WTC11 (cell line): ENCODE results near the gene WDR36. TPM values are rescaled to one million over a fixed set of nuclear protein-coding genes. Genes with fewer than 3 reads are reported as not detected.
A peak's percentile ranks its signal among the peaks of the same experiment; 100 is the strongest.

ENCODE experiments used
- ATAC-seq: fragments of 200-7000 bp; cut with Tn5 transposase; 2 replicates; pipeline ENCODE4 v1.10.0; 2021; ENCODE audit warnings: mild to moderate bottlenecking, moderate library complexity
- Bru-seq: library from RNA; stranded (reverse); fragments of 400-500 nt; gene quantifications from one replicate; lab custom pipeline; 2021; lab: Mats Ljungman, UMichigan
- CTCF ChIA-PET: fragments of 300-600 bp; sonication (Branson Sonifier 250); formaldehyde crosslinking; loops from one replicate; lab custom pipeline; 2021; ENCODE audit warnings: antibody characterized with exemption; lab: Charles Lee
- POLR2A ChIA-PET: fragments of 350-600 bp; sonication (Branson Sonifier 250); formaldehyde crosslinking; loops from one replicate; lab custom pipeline; 2021; ENCODE audit warnings: antibody characterized with exemption; lab: Charles Lee
- DNase-seq: peaks from one replicate; pipeline ENCODE4 v3.0.0; 2021; ENCODE audit warnings: low spot score
- H3K27ac Mint-ChIP-seq: 2 replicates; pipeline ENCODE4 v1.8.0; 2021; ENCODE audit warnings: mixed read lengths
- H3K27me3 Mint-ChIP-seq: 2 replicates; pipeline ENCODE4 v1.8.0; 2021; ENCODE audit warnings: low read depth, mild to moderate bottlenecking, moderate library complexity, mixed read lengths
- H3K36me3 Mint-ChIP-seq: 2 replicates; pipeline ENCODE4 v1.8.0; 2021; ENCODE audit warnings: mixed read lengths
- H3K4me1 Mint-ChIP-seq: 2 replicates; pipeline ENCODE4 v1.8.0; 2022; ENCODE audit warnings: mixed read lengths
- H3K4me3 Mint-ChIP-seq: 2 replicates; pipeline ENCODE4 v1.8.0; 2021; ENCODE audit warnings: mild to moderate bottlenecking, moderate library complexity, mixed read lengths
- H3K9me3 Mint-ChIP-seq: 2 replicates; pipeline ENCODE4 v1.8.0; 2021; ENCODE audit warnings: mixed read lengths
- AR ChIP-seq: fragments of 250-450 bp; sonication (Bioruptor Pico); IDR thresholded peaks from 2 replicates; pipeline ENCODE4 v1.9.0; 2021; ENCODE audit warnings: mild to moderate bottlenecking
- ATF1 ChIP-seq: sonication (generic); formaldehyde crosslinking; IDR thresholded peaks from 2 replicates; pipeline ENCODE4 v1.8.1; 2023; ENCODE audit warnings: mild to moderate bottlenecking, moderate library complexity, missing genetic modification reagents
- CBFB ChIP-seq: sonication (generic); formaldehyde crosslinking; IDR thresholded peaks from 2 replicates; pipeline ENCODE4 v1.8.1; 2022; ENCODE audit warnings: mild to moderate bottlenecking, low read depth, missing genetic modification reagents
- ELF4 ChIP-seq: sonication (generic); formaldehyde crosslinking; IDR thresholded peaks from 2 replicates; pipeline ENCODE4 v1.8.1; 2022; ENCODE audit warnings: low read depth, mild to moderate bottlenecking, moderate library complexity, missing genetic modification reagents
- FOXJ3 ChIP-seq: sonication (generic); formaldehyde crosslinking; IDR thresholded peaks from 2 replicates; pipeline ENCODE4 v1.9.0; 2021; ENCODE audit warnings: missing genetic modification reagents, mild to moderate bottlenecking, borderline replicate concordance
- FOXP1 ChIP-seq: sonication (generic); formaldehyde crosslinking; IDR thresholded peaks from 2 replicates; pipeline ENCODE4 v1.8.0; 2022; ENCODE audit warnings: missing genetic modification reagents, mild to moderate bottlenecking, moderate library complexity, borderline replicate concordance
- GRHL2 ChIP-seq: fragments of 250-450 bp; sonication (Bioruptor Pico); IDR thresholded peaks from 2 replicates; pipeline ENCODE4 v1.8.0; 2022; ENCODE audit warnings: mild to moderate bottlenecking, moderate library complexity; ENCODE audit not compliant: insufficient replicate concordance, severe bottlenecking
- HMGA2 ChIP-seq: fragments of 250-450 bp; sonication (Bioruptor Pico); IDR thresholded peaks from 2 replicates; pipeline ENCODE4 v1.4.0; 2021; ENCODE audit warnings: mild to moderate bottlenecking, moderate library complexity
- IRF1 ChIP-seq: sonication (generic); formaldehyde crosslinking; IDR thresholded peaks from 2 replicates; pipeline ENCODE4 v1.8.0; 2023; ENCODE audit warnings: missing genetic modification reagents
- MAX ChIP-seq: sonication (generic); formaldehyde crosslinking; IDR thresholded peaks from 2 replicates; pipeline ENCODE4 v1.8.0; 2022; ENCODE audit warnings: mild to moderate bottlenecking, missing genetic modification reagents
- NR1H2 ChIP-seq: sonication (generic); formaldehyde crosslinking; IDR thresholded peaks from 2 replicates; pipeline ENCODE4 v1.9.0; 2021; ENCODE audit warnings: mild to moderate bottlenecking, moderate library complexity, missing genetic modification reagents
- NR2C2 ChIP-seq: sonication (generic); formaldehyde crosslinking; IDR thresholded peaks from 2 replicates; pipeline ENCODE4 v1.8.0; 2022; ENCODE audit warnings: mild to moderate bottlenecking, missing genetic modification reagents
- OVOL2 ChIP-seq: fragments of 250-450 bp; sonication (Bioruptor Pico); IDR thresholded peaks from 2 replicates; pipeline ENCODE4 v1.9.0; 2021; ENCODE audit warnings: mild to moderate bottlenecking, borderline replicate concordance
- PRRX2 ChIP-seq: fragments of 250-450 bp; sonication (Bioruptor Pico); IDR thresholded peaks from 2 replicates; pipeline ENCODE4 v1.8.0; 2021; ENCODE audit warnings: mild to moderate bottlenecking
- SOX15 ChIP-seq: fragments of 250-450 bp; sonication (Bioruptor Pico); IDR thresholded peaks from 2 replicates; pipeline ENCODE4 v1.9.0; 2021; ENCODE audit warnings: mild to moderate bottlenecking
- TCF7 ChIP-seq: sonication (generic); formaldehyde crosslinking; IDR thresholded peaks from 2 replicates; pipeline ENCODE4 v1.8.0; 2022; ENCODE audit warnings: mild to moderate bottlenecking, low read depth, missing genetic modification reagents, moderate library complexity
- TP53 ChIP-seq: sonication (generic); formaldehyde crosslinking; IDR thresholded peaks from 2 replicates; pipeline ENCODE4 v1.8.1; 2023; ENCODE audit warnings: mild to moderate bottlenecking, missing genetic modification reagents
- ZMAT4 ChIP-seq: fragments of 250-450 bp; sonication (Bioruptor Pico); IDR thresholded peaks from 2 replicates; pipeline ENCODE4 v1.9.0; 2021; ENCODE audit warnings: mild to moderate bottlenecking
- ZNF121 ChIP-seq: sonication (generic); formaldehyde crosslinking; IDR thresholded peaks from 2 replicates; pipeline ENCODE4 v1.8.0; 2023; ENCODE audit warnings: missing genetic modification reagents
- ZNF138 ChIP-seq: sonication (generic); formaldehyde crosslinking; conservative IDR thresholded peaks from 2 replicates; pipeline ENCODE4 v1.8.1; 2022; ENCODE audit warnings: mild to moderate bottlenecking, moderate library complexity, missing genetic modification reagents
- ZNF317 ChIP-seq: sonication (generic); formaldehyde crosslinking; IDR thresholded peaks from 2 replicates; pipeline ENCODE4 v1.8.1; 2023; ENCODE audit warnings: low read depth, mild to moderate bottlenecking, moderate library complexity, missing genetic modification reagents, borderline replicate concordance
- long read RNA-seq, 3 experiments: library from RNA in 1 of 3; library from capped mRNA in 1 of 3; library from polyadenylated mRNA in 1 of 3; unstranded in 2 of 3; stranded (forward) in 1 of 3; transcript quantifications; one replicate each; pipeline ENCODE4 v2.0.0, GENCODE V29; 2021
- total RNA-seq: library from RNA; stranded (reverse); gene quantifications from 3 replicates; pipeline ENCODE4 v1.2.3, GENCODE V29; 2021
- TF ChIP-seq, protein P1 (sequence below): sonication (generic); formaldehyde crosslinking; conservative IDR thresholded peaks from 2 replicates; pipeline ENCODE4 v1.8.1; 2022; ENCODE audit warnings: mild to moderate bottlenecking, missing genetic modification reagents
- TF ChIP-seq, protein P2 (sequence below): sonication (generic); formaldehyde crosslinking; IDR thresholded peaks from 2 replicates; pipeline ENCODE4 v1.8.0; 2023; ENCODE audit warnings: missing genetic modification reagents, mild to moderate bottlenecking, borderline replicate concordance
- TF ChIP-seq, protein P3 (sequence below): fragments of 250-450 bp; sonication (Bioruptor Pico); IDR thresholded peaks from 2 replicates; pipeline ENCODE4 v1.9.0; 2021; ENCODE audit warnings: moderate library complexity, mild to moderate bottlenecking, inconsistent platforms, borderline replicate concordance

WDR36 gene
- 34.1 to 37.5 TPM (median 34.4 TPM) in 3 replicates for total RNA-seq
- Bru-seq, nascent RNA = percentile 94 among the genes with signal in this experiment
- long read RNA-seq, experiment 1, full-length matches to known transcripts = 156 of 226 reads
- long read RNA-seq, experiment 1, partial matches to known transcripts = 33 of 226 reads
- long read RNA-seq, experiment 1, other reads (novel, unspliced or antisense) = 37 of 226 reads
- long read RNA-seq, experiment 2, full-length matches to known transcripts = 2 of 28 reads
- long read RNA-seq, experiment 2, partial matches to known transcripts = 3 of 28 reads
- long read RNA-seq, experiment 2, other reads (novel, unspliced or antisense) = 23 of 28 reads
- long read RNA-seq, experiment 3, full-length matches to known transcripts = 11 of 22 reads
- long read RNA-seq, experiment 3, partial matches to known transcripts = 3 of 22 reads
- long read RNA-seq, experiment 3, other reads (novel, unspliced or antisense) = 8 of 22 reads

DNA sequence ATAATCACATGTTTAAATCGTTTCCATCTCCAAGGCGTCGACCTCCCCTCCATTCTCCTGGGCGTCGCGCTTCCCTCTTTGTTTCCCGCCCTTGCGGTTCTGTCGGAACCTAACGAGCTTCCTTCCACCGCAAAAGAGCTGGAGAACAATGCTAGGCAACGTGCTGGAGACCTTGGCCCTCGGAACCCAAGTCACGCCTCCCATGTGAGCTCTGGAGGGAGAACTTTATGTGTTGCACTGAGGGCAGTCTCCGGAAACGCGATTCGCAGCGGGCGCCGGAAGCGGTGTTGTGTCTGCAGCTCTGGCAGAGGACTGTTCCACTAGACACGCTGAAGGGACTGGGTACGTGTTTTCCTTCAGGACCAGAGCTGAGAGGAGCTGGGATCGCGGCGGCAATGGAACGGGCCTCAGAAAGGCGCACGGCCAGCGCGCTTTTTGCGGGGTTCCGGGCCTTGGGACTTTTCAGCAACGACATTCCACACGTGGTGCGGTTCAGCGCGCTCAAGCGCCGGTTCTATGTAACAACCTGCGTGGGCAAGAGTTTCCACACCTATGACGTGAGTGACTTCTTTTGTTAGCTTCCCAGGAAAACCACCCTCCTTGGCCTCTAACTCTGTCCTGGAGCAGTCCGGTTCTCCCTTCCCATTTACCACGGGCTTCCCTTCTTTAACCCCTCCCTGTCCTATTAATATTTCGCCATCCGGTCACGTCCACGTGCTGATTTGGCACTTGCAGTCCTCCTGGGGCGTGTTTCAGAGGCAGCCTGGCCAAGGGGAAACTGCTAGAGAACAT is at the start of gene WDR36:
WDR36 (plus strand) TSS at position 287 of the 792 bp plus-strand sequence; CDS start at position 396, 109 bp downstream.
- DNase-seq (peak; percentile 89), ATAC-seq (peak; percentile 98)
- peaks cover 13% of the 10 kb centered on the region for H3K4me1 Mint-ChIP-seq
- peak within 1 kb of the TSS; percentile 98 for H3K4me3 Mint-ChIP-seq
- peaks cover 18% of the 10 kb centered on the region for H3K9me3 Mint-ChIP-seq
- peaks cover 30% of the 10 kb centered on the region for H3K36me3 Mint-ChIP-seq
- peak within 1 kb of the TSS; percentile 75 for H3K27ac Mint-ChIP-seq
- CTCF ChIA-PET = interaction anchor here (0.8 to 1.1 kb wide), 3 partner anchors 11 to 295 kb away, joined by 3 to 5 read pairs (median 3); no protein-coding TSS in a partner anchor
- peaks cover 35% of the 10 kb centered on the region for H3K27me3 Mint-ChIP-seq
- POLR2A ChIA-PET = no interaction called here
- TF ChIP-seq NR1H2 (CRISPR knock-in tag) = peak; percentile 95
- peak; percentile 95; the same call in 1 of the 2 replicates for TF ChIP-seq CBFB (CRISPR knock-in tag)
- TF ChIP-seq ZNF121 (CRISPR knock-in tag) = peak; percentile 77; the same call in 1 of the 2 replicates
- TF ChIP-seq HMGA2 (CRISPR knock-in tag) = peak; percentile 32; the same call in 1 of the 2 replicates
- TF ChIP-seq TCF7 = peak; percentile 91; the same call in 1 of the 2 replicates
- TF ChIP-seq ZNF138 (CRISPR knock-in tag) = peak; percentile 100
- TF ChIP-seq, protein P1, sequence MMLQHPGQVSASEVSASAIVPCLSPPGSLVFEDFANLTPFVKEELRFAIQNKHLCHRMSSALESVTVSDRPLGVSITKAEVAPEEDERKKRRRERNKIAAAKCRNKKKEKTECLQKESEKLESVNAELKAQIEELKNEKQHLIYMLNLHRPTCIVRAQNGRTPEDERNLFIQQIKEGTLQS = peak; percentile 86
- TF ChIP-seq MAX (CRISPR knock-in tag) = peak; percentile 100
- TF ChIP-seq ELF4 (CRISPR knock-in tag) = peak; percentile 97
- TF ChIP-seq ZMAT4 (CRISPR knock-in tag) = no peak
- TF ChIP-seq, protein P2, sequence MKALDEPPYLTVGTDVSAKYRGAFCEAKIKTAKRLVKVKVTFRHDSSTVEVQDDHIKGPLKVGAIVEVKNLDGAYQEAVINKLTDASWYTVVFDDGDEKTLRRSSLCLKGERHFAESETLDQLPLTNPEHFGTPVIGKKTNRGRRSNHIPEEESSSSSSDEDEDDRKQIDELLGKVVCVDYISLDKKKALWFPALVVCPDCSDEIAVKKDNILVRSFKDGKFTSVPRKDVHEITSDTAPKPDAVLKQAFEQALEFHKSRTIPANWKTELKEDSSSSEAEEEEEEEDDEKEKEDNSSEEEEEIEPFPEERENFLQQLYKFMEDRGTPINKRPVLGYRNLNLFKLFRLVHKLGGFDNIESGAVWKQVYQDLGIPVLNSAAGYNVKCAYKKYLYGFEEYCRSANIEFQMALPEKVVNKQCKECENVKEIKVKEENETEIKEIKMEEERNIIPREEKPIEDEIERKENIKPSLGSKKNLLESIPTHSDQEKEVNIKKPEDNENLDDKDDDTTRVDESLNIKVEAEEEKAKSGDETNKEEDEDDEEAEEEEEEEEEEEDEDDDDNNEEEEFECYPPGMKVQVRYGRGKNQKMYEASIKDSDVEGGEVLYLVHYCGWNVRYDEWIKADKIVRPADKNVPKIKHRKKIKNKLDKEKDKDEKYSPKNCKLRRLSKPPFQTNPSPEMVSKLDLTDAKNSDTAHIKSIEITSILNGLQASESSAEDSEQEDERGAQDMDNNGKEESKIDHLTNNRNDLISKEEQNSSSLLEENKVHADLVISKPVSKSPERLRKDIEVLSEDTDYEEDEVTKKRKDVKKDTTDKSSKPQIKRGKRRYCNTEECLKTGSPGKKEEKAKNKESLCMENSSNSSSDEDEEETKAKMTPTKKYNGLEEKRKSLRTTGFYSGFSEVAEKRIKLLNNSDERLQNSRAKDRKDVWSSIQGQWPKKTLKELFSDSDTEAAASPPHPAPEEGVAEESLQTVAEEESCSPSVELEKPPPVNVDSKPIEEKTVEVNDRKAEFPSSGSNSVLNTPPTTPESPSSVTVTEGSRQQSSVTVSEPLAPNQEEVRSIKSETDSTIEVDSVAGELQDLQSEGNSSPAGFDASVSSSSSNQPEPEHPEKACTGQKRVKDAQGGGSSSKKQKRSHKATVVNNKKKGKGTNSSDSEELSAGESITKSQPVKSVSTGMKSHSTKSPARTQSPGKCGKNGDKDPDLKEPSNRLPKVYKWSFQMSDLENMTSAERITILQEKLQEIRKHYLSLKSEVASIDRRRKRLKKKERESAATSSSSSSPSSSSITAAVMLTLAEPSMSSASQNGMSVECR (CRISPR knock-in tag) = peak; percentile 99
- TF ChIP-seq IRF1 = peak; percentile 99
- TF ChIP-seq PRRX2 (CRISPR knock-in tag) = no peak
- peak; percentile 94 for TF ChIP-seq NR2C2 (CRISPR knock-in tag)
- TF ChIP-seq TP53 (CRISPR knock-in tag) = peak; percentile 99
- no peak for TF ChIP-seq AR (CRISPR knock-in tag)
- peak; percentile 95 for TF ChIP-seq FOXJ3 (CRISPR knock-in tag)
- TF ChIP-seq FOXP1 (CRISPR knock-in tag) = peak; percentile 100
- peak; percentile 79; the same call in 1 of the 2 replicates for TF ChIP-seq ZNF317 (CRISPR knock-in tag)
- no peak for TF ChIP-seq SOX15 (CRISPR knock-in tag)
- TF ChIP-seq OVOL2 = no peak
- TF ChIP-seq ATF1 (CRISPR knock-in tag) = peak; percentile 99
- no peak for TF ChIP-seq GRHL2 (CRISPR knock-in tag)
- TF ChIP-seq, protein P3, sequence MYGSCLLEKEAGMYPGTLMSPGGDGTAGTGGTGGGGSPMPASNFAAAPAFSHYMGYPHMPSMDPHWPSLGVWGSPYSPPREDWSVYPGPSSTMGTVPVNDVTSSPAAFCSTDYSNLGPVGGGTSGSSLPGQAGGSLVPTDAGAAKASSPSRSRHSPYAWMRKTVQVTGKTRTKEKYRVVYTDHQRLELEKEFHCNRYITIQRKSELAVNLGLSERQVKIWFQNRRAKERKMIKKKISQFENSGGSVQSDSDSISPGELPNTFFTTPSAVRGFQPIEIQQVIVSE (CRISPR knock-in tag) = no peak
